ENCODE data around the gene PSME2. TPM values are rescaled to one million over a fixed set of nuclear protein-coding genes. Genes with fewer than 3 reads are reported as not detected.

PSME2 gene
- total RNA-seq, 8 experiments from 2014 or later = 77.2 to 504 (median 129) TPM

GRCh38 chr14:24132976-24133375, 13.4 kb downstream of the PSME2 start:
- Histone ChIP-seq H3K4me1 (replicated peaks in 1 of 2) (peaks cover 2 to 5% of the 10 kb centered on the region in 2 donors), H3K4me3 (no peak overlapping the region), H3K27ac (no peak overlapping the region)
- in situ Hi-C loops (cut with MboI; ENCODE audit: low pct_unique_long_range_greater_than_20kb in 2 of 9, low sequenced_read_pairs in 9 of 9, unreplicated experiment in 9 of 9) = no loop called here
- 85 to 100% (median 91%) methylated on average over 1 to 2 of the region's 2 CpGs; no CpG with 5 or more reads in 4 of the 10 experiments for WGBS, 10 experiments
- no peak for ATAC-seq (replicated peaks in 6 of 8)

- no peak overlapping the region for H3K27ac ChIP-seq
- in situ Hi-C loops (cut with MboI; ENCODE audit: low pct_unique_long_range_greater_than_20kb in 2 of 9, low sequenced_read_pairs in 9 of 9, unreplicated experiment in 9 of 9) = no loop called here
- no peak overlapping the region for H3K4me3 ChIP-seq
- 82 to 90% (median 87%) methylated on average over 2 to 15 of the region's 24 CpGs; no CpG with 5 or more reads in 7 of the 10 experiments for WGBS, 10 experiments
- peaks cover 2 to 5% of the 10 kb centered on the region in 2 donors for H3K4me1 ChIP-seq (replicated peaks in 1 of 2)
- no peak for ATAC-seq (replicated peaks in 6 of 8)
Observed at GRCh38 chr14:24132061-24132685, 14.2 kb downstream of the PSME2 start.

- peaks cover 0 to 2% of the 10 kb centered on the region in 2 donors for H3K4me1 ChIP-seq (replicated peaks in 1 of 2)
- no peak overlapping the region for H3K27ac ChIP-seq
- WGBS, 10 experiments = 79 to 100% methylated on average over 3 to 7 of the region's 15 CpGs; no CpG with 5 or more reads in 8 of the 10 experiments
- no peak for ATAC-seq (replicated peaks in 6 of 8)
- in situ Hi-C loops (cut with MboI; ENCODE audit: low pct_unique_long_range_greater_than_20kb in 2 of 9, low sequenced_read_pairs in 9 of 9, unreplicated experiment in 9 of 9) = no loop called here
- no peak overlapping the region for H3K4me3 ChIP-seq
Observed at GRCh38 chr14:24131549-24131966, 14.9 kb downstream of the PSME2 start.

DNA sequence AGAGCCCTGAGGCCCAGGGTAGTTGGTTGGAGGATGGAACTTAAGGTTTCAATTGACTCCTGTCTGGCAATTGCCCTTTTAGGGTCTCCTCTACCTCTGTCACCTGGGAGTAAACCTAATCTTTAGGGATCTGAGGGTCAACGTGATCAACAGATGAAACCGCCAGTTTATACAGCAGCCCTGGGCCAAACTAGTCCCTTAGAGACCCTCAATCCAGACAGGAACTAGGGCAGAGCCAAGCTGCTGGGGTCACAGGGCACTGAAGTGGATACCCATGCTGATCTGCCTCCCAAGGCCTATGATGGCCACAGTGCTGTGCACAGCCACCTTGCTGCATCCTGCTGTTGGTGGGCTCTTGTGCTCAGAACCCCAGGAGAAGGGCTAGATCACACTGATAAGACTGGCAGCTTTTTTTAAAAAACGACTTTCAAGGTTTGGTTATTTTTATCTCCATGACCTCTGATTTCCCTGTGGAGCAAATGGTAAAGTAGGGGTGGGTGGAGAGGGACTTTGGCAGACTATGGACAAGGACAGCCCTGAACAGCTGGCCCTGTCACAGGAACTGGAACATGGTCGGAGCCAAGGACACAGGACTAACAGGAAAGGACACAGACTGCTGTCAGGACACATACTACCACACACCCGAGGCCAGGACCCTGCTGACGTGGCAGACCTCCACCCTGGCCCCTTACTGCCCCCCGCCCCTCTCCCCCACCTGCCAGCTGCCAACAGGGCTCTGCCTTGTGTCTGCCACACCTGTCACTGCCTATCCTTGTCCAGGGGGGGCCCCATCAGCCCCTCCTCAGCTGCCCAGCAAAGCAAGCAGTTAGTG, 15.5 kb downstream of the PSME2 start:
- no peak for ATAC-seq (replicated peaks in 6 of 8)
- no peak overlapping the region for H3K4me3 ChIP-seq
- H3K4me1 ChIP-seq (replicated peaks in 1 of 2) = peaks cover 0 to 2% of the 10 kb centered on the region in 2 donors
- in situ Hi-C loops (cut with MboI; ENCODE audit: low pct_unique_long_range_greater_than_20kb in 2 of 9, low sequenced_read_pairs in 9 of 9, unreplicated experiment in 9 of 9) = no loop called here
- no peak overlapping the region for H3K27ac ChIP-seq
- 0 to 100% (median 53%) methylated on average over 1 to 4 of the region's 7 CpGs; no CpG with 5 or more reads in 2 of the 10 experiments for WGBS, 10 experiments

DNA sequence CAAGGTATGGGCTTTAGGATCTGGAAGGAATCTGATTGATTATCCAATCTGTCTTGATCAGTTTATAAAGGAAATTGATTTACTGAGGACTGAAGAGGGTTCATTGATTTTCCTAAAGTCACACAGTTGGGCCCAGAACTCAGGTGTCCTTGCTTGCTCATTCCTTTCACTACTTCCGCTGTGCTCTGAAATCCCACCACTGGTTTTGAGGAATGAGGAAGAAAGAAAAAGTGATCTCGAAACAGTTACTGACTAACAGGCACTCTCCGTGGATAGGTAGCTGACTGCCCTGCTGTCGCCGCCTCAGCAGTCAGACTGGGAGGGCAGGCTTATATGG, 16.1 kb downstream of the PSME2 start, which contains the start of gene FITM1:
TSS of gene FITM1 (plus strand) at position 280 of the 337 bp plus-strand sequence. CDS start 905 bp downstream, outside the sequence.
- H3K4me1 ChIP-seq (replicated peaks in 1 of 2) = peaks cover 0 to 2% of the 10 kb centered on the region in 2 donors
- H3K4me3 ChIP-seq = no peak within 1 kb of the TSS
- 66 to 100% (median 93%) methylated on average over 1 to 5 of the region's 5 CpGs; no CpG with 5 or more reads in 5 of the 10 experiments for WGBS, 10 experiments
- in situ Hi-C loops (cut with MboI; ENCODE audit: low pct_unique_long_range_greater_than_20kb in 2 of 9, low sequenced_read_pairs in 9 of 9, unreplicated experiment in 9 of 9) = no loop called here
- no peak for ATAC-seq (replicated peaks in 6 of 8)
- H3K27ac ChIP-seq = no peak within 1 kb of the TSS

DNA sequence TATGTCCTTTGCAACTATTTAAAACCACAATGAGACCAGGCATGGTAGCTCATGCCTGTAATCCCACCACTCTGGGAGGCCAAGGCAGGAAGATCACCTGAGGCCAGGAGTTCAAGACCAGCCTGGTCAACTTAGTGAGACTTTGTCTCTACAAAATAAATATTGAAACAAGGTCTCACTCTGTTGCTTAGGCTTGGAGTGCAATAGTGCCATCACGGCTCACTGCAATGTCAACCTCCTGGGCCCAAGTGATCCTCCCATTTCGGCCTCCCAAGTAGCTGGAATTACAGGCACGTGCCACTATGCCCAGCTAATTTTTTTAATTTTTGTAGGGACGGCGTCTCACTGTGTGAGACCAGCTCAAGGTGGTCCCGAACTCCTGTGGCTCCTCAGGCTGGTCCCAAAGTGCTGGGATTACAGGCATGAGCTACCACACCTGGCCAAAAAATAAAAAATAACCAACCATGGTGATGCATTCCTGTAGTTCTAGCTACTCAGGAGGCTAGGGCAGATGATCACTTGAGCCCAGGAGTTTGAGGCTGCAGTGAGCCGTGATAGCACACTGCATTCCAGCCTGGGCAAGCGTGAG, 16.9 kb downstream of the PSME2 start:
- no peak overlapping the region for H3K4me3 ChIP-seq
- H3K4me1 ChIP-seq (replicated peaks in 1 of 2) = no peaks in the 10 kb centered on the region
- 80 to 100% (median 94%) methylated on average over 2 to 8 of the region's 8 CpGs; no CpG with 5 or more reads in 4 of the 10 experiments for WGBS, 10 experiments
- no peak overlapping the region for H3K27ac ChIP-seq
- in situ Hi-C loops (cut with MboI; ENCODE audit: low pct_unique_long_range_greater_than_20kb in 2 of 9, low sequenced_read_pairs in 9 of 9, unreplicated experiment in 9 of 9) = no loop called here
- no peak for ATAC-seq (replicated peaks in 6 of 8)

DNA sequence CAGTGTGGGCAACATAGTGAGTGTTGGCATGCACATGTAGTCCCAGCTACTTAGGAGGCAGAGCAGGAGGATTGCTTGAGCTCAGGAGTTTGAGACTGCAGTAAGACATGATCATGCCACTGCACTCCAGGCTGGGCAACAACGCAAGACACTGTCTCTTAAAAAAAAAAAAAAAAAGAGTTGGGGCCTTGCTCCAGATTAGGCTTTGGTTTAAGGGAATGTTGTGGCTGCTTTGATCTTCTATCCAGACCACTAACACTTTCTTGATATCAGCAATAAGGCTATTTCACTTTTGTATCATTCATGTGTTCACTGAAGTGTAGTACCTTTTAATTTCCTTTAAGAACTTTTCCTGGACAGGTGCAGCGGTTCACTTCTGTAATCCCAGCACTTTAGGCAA, 18.7 kb downstream of the PSME2 start:
- Histone ChIP-seq H3K27ac (no peak overlapping the region), H3K4me3 (no peak overlapping the region), H3K4me1 (replicated peaks in 1 of 2) (no peaks in the 10 kb centered on the region)
- in situ Hi-C loops (cut with MboI; ENCODE audit: low pct_unique_long_range_greater_than_20kb in 2 of 9, low sequenced_read_pairs in 9 of 9, unreplicated experiment in 9 of 9) = no loop called here
- no peak for ATAC-seq (replicated peaks in 6 of 8)
- 50 to 100% (median 90%) methylated on average over 1 to 2 of the region's 2 CpGs; no CpG with 5 or more reads in 2 of the 10 experiments for WGBS, 10 experiments

DNA sequence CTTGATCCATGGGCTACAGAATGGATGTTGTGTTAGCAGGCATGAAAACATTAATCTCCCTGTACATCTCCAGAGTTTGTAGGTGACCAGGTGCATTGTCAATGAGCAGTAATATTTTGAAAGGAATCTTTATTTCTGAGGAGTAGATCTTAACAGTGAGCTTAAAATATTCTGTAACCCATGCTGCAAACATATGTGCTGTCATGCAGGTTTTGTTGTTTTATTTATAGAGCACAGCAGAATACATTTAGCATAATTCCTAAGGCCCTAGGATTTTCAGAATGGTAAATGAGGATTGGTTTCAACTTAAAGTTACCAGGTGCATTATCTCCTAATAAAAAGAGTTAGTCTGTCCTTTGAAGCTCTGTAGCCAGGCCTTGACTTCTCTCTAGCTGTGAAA, 19.5 kb downstream of the PSME2 start:
- in situ Hi-C loops (cut with MboI; ENCODE audit: low pct_unique_long_range_greater_than_20kb in 2 of 9, low sequenced_read_pairs in 9 of 9, unreplicated experiment in 9 of 9) = no loop called here
- H3K4me3 ChIP-seq = no peak overlapping the region
- H3K27ac ChIP-seq = no peak overlapping the region
- ATAC-seq (replicated peaks in 6 of 8) = peak in 3 of 8 experiments; percentile 62 to 81 (median 63)
- no peaks in the 10 kb centered on the region for H3K4me1 ChIP-seq (replicated peaks in 1 of 2)

DNA sequence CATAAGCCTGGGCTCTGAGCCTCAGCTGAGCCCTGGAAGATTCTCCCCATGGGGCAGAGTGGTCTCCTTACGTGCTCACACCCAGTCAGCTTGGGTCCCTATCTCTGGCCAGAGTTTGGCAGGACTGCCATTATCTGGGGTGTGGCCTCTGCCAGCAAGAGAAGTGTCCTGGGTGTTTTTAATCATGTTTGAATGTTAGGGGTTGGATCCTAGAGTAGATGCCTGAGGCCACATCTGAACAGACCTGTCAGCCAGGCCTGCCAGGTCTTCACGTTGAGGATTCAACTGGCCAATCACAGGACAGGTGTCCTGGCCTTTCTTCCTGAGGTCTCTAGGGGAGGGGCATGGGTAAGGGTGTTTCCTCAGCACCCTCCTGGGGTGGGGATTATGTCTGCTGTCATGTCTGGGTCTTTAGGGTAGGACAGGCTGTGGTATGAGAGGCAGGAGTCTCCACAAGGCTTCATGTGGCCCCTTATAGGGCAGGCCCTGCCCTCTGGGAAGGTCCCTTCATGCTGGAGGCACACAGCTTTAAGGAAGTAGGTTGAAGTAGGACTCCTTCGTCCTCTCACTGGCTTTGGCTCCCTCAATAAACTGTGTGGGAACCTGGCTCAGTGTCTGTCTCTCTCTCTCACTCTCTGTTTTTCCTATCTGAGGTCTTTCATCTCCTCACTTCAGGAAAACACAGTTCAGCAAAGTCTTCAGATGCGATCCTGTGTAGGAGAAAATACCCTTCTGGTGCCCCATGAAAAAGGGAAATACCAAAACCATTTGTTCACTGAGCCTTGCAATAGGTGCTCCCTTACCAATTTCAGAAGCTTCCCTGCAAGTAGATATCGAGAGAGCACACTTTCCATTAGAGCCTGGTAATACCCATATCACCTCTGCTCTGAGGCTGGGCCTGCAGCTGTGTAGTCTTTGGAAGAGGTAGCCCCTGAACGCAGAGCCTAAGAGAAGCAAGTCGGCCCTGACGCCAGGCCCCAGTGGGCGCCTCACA, 22.7 kb downstream of the PSME2 start:
- ATAC-seq (replicated peaks in 6 of 8) = peak in 2 of 8 experiments; percentile 7 to 27
- Histone ChIP-seq H3K4me3 (no peak overlapping the region), H3K4me1 (replicated peaks in 1 of 2) (no peaks in the 10 kb centered on the region), H3K27ac (no peak overlapping the region)
- in situ Hi-C loops (cut with MboI; ENCODE audit: low pct_unique_long_range_greater_than_20kb in 2 of 9, low sequenced_read_pairs in 9 of 9, unreplicated experiment in 9 of 9) = no loop called here
- WGBS, 10 experiments = 60 to 100% (median 97%) methylated on average over 1 to 5 of the region's 9 CpGs; no CpG with 5 or more reads in 4 of the 10 experiments

- Histone ChIP-seq H3K27ac (no peak overlapping the region), H3K4me1 (replicated peaks in 1 of 2) (no peaks in the 10 kb centered on the region), H3K4me3 (no peak overlapping the region)
- in situ Hi-C loops (cut with MboI; ENCODE audit: low pct_unique_long_range_greater_than_20kb in 2 of 9, low sequenced_read_pairs in 9 of 9, unreplicated experiment in 9 of 9) = no loop called here
- WGBS, 10 experiments = 92 to 100% methylated on average over 1 to 2 of the region's 8 CpGs; no CpG with 5 or more reads in 8 of the 10 experiments
- no peak for ATAC-seq (replicated peaks in 6 of 8)
Observed at GRCh38 chr14:24122898-24123297, 23.5 kb downstream of the PSME2 start.

DNA sequence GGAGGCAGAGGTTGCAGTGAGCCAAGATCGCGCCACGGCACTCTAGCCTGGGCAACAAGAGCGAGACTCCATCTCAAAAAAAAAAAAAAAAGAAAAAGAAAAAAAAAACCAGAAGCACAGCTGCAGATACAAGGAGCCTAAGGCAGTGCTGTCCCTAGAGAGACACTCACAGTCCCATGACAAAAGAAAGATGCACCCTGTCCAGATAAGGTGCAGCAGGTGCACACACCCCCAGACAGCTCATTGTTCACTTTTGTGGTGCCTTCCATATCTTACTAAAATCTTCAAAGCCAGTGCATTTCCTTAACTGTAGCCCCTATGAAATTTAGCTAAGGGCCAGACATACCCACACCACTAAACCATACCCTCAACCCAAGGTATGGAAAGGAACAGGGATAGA, 24.0 kb downstream of the PSME2 start:
- Histone ChIP-seq H3K27ac (no peak overlapping the region), H3K4me1 (replicated peaks in 1 of 2) (no peaks in the 10 kb centered on the region), H3K4me3 (no peak overlapping the region)
- in situ Hi-C loops (cut with MboI; ENCODE audit: low pct_unique_long_range_greater_than_20kb in 2 of 9, low sequenced_read_pairs in 9 of 9, unreplicated experiment in 9 of 9) = no loop called here
- 95 to 100% (median 96%) methylated on average over 4 of the region's 4 CpGs; no CpG with 5 or more reads in 6 of the 10 experiments for WGBS, 10 experiments
- ATAC-seq (replicated peaks in 6 of 8) = no peak

- H3K4me1 ChIP-seq (replicated peaks in 1 of 2) = peaks cover under 1% of the 10 kb centered on the region in 2 donors
- WGBS, 10 experiments = 80 to 100% (median 95%) methylated on average over 1 to 8 of the region's 8 CpGs; no CpG with 5 or more reads in 1 of the 10 experiments
- in situ Hi-C loops (cut with MboI; ENCODE audit: low pct_unique_long_range_greater_than_20kb in 2 of 9, low sequenced_read_pairs in 9 of 9, unreplicated experiment in 9 of 9) = no loop called here
- ATAC-seq (replicated peaks in 6 of 8) = no peak
- H3K27ac ChIP-seq = no peak overlapping the region
- no peak overlapping the region for H3K4me3 ChIP-seq
Observed at GRCh38 chr14:24121210-24121609, 25.2 kb downstream of the PSME2 start.
